ENCODE measurements around the gene PDE12. TPM values are rescaled to one million over a fixed set of nuclear protein-coding genes. Genes with fewer than 3 reads are reported as not detected.

The PDE12 gene
- total RNA-seq, 4 donors from 2014 or later = 10.5 to 20.1 (median 16.9) TPM

DNA sequence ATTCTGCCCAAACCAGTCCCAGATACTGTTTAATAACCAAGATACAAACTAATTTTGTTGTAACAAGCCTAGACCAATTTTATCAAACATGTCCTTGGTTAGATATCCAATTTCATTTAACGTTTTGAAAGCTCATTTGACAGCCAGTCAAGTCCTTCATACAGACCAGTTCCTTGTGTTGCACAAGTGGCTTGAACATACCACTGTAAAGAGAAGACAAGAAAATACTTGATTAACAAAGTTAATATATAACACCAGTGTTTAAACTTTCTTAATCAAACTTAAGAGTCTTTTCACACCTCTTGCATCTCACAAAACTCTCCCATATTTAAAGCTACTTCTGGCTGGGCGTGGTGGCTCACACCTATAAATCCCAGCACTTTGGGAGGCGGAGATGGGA is 16.0 kb downstream of the PDE12 start:
- DNase-seq (ENCODE audit: low spot score in 2 of 2) = no peak
- Histone ChIP-seq H3K9me3 (no peaks in the 10 kb centered on the region), H3K27ac (no peak overlapping the region), H3K4me3 (no peak overlapping the region), H3K4me1 (peaks cover 0 to 16% (median 6%) of the 10 kb centered on the region in 4 donors), H3K27me3 (no peaks in the 10 kb centered on the region), H3K36me3 (peaks cover 2 to 64% (median 17%) of the 10 kb centered on the region in 3 donors)
- TF ChIP-seq CTCF (IDR thresholded peaks at IDR 0.05) (no peak), POLR2A (IDR thresholded peaks at IDR 0.05) (no peak), EP300 (IDR thresholded peaks at IDR 0.05) (no peak)
- 81 to 84% methylated on average over 3 of the region's 3 CpGs for WGBS, 2 donors

GRCh38 chr3:57575966-57576626 is 20.0 kb downstream of the PDE12 start:
- 45 to 50% methylated on average over 3 of the region's 3 CpGs for WGBS, 2 donors
- H3K36me3 ChIP-seq = peaks cover 2 to 60% (median 17%) of the 10 kb centered on the region in 3 donors
- H3K27ac ChIP-seq = peak overlapping the region in 1 of 4 donors; percentile 80

DNA sequence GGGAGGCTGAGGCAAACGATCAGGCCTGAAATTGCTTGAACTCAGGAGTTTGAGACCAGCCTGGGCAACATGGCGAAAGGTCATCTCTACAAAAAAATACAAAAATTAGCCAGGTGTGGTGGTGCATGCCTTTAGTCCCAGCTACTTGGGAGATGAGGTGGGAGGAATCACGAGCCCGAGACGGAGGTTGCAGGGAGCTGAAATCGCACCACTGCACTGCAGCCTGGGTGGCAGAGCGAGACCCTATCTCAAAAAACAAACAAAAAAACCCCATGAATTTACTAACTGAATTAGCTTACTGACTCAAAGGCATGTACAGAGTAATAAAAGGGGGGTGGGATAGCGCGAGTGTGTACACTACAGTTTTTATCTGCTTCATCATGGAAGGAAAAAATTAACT is 21.7 kb downstream of the PDE12 start:
- Histone ChIP-seq H3K27ac (no peak overlapping the region), H3K36me3 (peaks cover 2 to 62% (median 17%) of the 10 kb centered on the region in 3 donors)
- DNase-seq (ENCODE audit: low spot score in 2 of 2) = no peak

More at GRCh38 chr3:57575966-57576626, 20.0 kb downstream of the PDE12 start:
- DNase-seq (ENCODE audit: low spot score in 2 of 2) = no peak
- H3K9me3 ChIP-seq = no peaks in the 10 kb centered on the region
- peaks cover 0 to 34% (median 9%) of the 10 kb centered on the region in 4 donors for H3K4me1 ChIP-seq
- TF ChIP-seq CTCF (IDR thresholded peaks at IDR 0.05) = no peak
- no peak for TF ChIP-seq EP300 (IDR thresholded peaks at IDR 0.05)
- H3K27me3 ChIP-seq = no peaks in the 10 kb centered on the region
- H3K4me3 ChIP-seq = no peak overlapping the region

GRCh38 chr3:57582474-57583168 is 26.5 kb downstream of the PDE12 start:
- Histone ChIP-seq H3K9me3 (no peaks in the 10 kb centered on the region), H3K27me3 (no peaks in the 10 kb centered on the region), H3K4me3 (no peak overlapping the region), H3K27ac (no peak overlapping the region), H3K4me1 (peaks cover 0 to 54% (median under 1%) of the 10 kb centered on the region in 4 donors), H3K36me3 (peaks cover 0 to 37% (median 0%) of the 10 kb centered on the region in 3 donors)
- DNase-seq (ENCODE audit: low spot score in 2 of 2) = no peak
- 90 to 98% methylated on average over 7 of the region's 7 CpGs for WGBS, 2 donors
- TF ChIP-seq CTCF (IDR thresholded peaks at IDR 0.05) (no peak), POLR2A (IDR thresholded peaks at IDR 0.05) (no peak), EP300 (IDR thresholded peaks at IDR 0.05) (no peak)

More for the DNA sequence above, 21.7 kb downstream of the PDE12 start:
- TF ChIP-seq POLR2A (IDR thresholded peaks at IDR 0.05) (no peak), CTCF (IDR thresholded peaks at IDR 0.05) (no peak), EP300 (IDR thresholded peaks at IDR 0.05) (no peak)
- peaks cover 0 to 37% (median 9%) of the 10 kb centered on the region in 4 donors for H3K4me1 ChIP-seq
- H3K27me3 ChIP-seq = no peaks in the 10 kb centered on the region
- no peaks in the 10 kb centered on the region for H3K9me3 ChIP-seq
- WGBS, 2 donors = 91% methylated on average over 9 of the region's 9 CpGs
- no peak overlapping the region for H3K4me3 ChIP-seq

DNA sequence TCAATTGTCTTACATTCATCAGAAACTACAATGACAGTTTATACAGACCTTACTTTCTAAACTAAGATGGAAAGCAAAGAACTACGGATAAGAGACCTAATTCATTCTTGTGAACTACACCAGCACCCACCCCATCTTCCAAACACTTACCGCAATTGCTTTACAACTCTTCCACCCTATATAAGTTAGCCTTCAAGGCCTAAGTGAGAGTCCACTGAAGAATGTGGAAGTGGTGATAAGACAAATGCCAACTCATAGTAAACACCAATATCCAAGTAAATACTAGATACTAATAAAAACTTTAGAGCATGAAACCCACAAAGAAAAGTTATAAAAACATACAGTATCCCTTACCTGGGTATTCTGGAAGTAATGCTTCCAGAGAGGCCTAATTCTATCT is 27.5 kb downstream of the PDE12 start:
- Histone ChIP-seq H3K4me1 (peaks cover 0 to 55% (median 2%) of the 10 kb centered on the region in 4 donors), H3K27ac (no peak overlapping the region), H3K4me3 (no peak overlapping the region), H3K27me3 (no peaks in the 10 kb centered on the region), H3K9me3 (no peaks in the 10 kb centered on the region), H3K36me3 (peaks cover 0 to 27% (median 0%) of the 10 kb centered on the region in 3 donors)
- no peak for DNase-seq (ENCODE audit: low spot score in 2 of 2)
- TF ChIP-seq EP300 (IDR thresholded peaks at IDR 0.05) = no peak
- no peak for TF ChIP-seq POLR2A (IDR thresholded peaks at IDR 0.05)
- no peak for TF ChIP-seq CTCF (IDR thresholded peaks at IDR 0.05)
- 82 to 84% methylated on average over 2 of the region's 2 CpGs for WGBS, 2 donors
